Muscle layer of duodenum (tissue), 2 donors: Measurements from ENCODE around the gene PMS1.

Experiments
- H3K27ac ChIP-seq: one replicate; pipeline ENCODE4 v1.7.0; 2013; ENCODE audit warnings: mild to moderate bottlenecking, low read length
- H3K27me3 ChIP-seq: one replicate; pipeline ENCODE4 v1.7.0; 2013; ENCODE audit warnings: low read depth, mild to moderate bottlenecking, control low read depth, low read length
- H3K36me3 ChIP-seq, 2 donors: one replicate each; pipeline ENCODE4 v1.7.0; 2013; ENCODE audit warnings: low read length in 2 of 2, control low read depth in 1 of 2, mild to moderate bottlenecking in 1 of 2; ENCODE audit not compliant: insufficient read depth in 2 of 2, control insufficient read depth in 1 of 2
- H3K4me1 ChIP-seq, 2 donors: one replicate each; pipeline ENCODE4 v1.7.0; 2013; ENCODE audit warnings: low read length in 2 of 2, mild to moderate bottlenecking in 2 of 2, control low read depth in 1 of 2, moderate library complexity in 1 of 2; ENCODE audit not compliant: insufficient read depth in 2 of 2, control insufficient read depth in 1 of 2
- H3K4me3 ChIP-seq, 2 donors: one replicate each; pipeline ENCODE4 v1.7.0; 2013; ENCODE audit warnings: low read length in 2 of 2, low read depth in 1 of 2, mild to moderate bottlenecking in 1 of 2
- H3K9me3 ChIP-seq, 2 donors: one replicate each; pipeline ENCODE4 v1.7.0; 2013; ENCODE audit warnings: low read length in 2 of 2, control low read depth in 1 of 2, mild to moderate bottlenecking in 1 of 2; ENCODE audit not compliant: control insufficient read depth in 1 of 2
- donor health status: healthy.

PMS1 gene

GRCh38 chr2:189848276-189848675, 64.0 kb downstream of the PMS1 start:
- Histone ChIP-seq H3K36me3 (peaks cover 10 to 14% of the 10 kb centered on the region in 2 donors), H3K4me3 (no peak overlapping the region), H3K9me3 (no peaks in the 10 kb centered on the region), H3K27me3 (no peaks in the 10 kb centered on the region), H3K27ac (no peak overlapping the region), H3K4me1 (no peaks in the 10 kb centered on the region)

- no peaks in the 10 kb centered on the region for H3K4me1 ChIP-seq
- no peak overlapping the region for H3K4me3 ChIP-seq
- H3K27ac ChIP-seq, result no peak overlapping the region
- H3K36me3 ChIP-seq, result peaks cover 13 to 14% of the 10 kb centered on the region in 2 donors
- no peaks in the 10 kb centered on the region for H3K27me3 ChIP-seq
- H3K9me3 ChIP-seq, result no peaks in the 10 kb centered on the region
Observed at GRCh38 chr2:189849550-189849949, 65.3 kb downstream of the PMS1 start.

GRCh38 chr2:189851174-189851826, 67.0 kb downstream of the PMS1 start:
- Histone ChIP-seq H3K4me3 (no peak overlapping the region), H3K27ac (no peak overlapping the region), H3K36me3 (peaks cover 12 to 14% of the 10 kb centered on the region in 2 donors), H3K9me3 (no peaks in the 10 kb centered on the region), H3K27me3 (no peaks in the 10 kb centered on the region), H3K4me1 (no peaks in the 10 kb centered on the region)

- Histone ChIP-seq H3K4me1 (no peaks in the 10 kb centered on the region), H3K9me3 (no peaks in the 10 kb centered on the region), H3K27ac (no peak overlapping the region), H3K27me3 (no peaks in the 10 kb centered on the region), H3K36me3 (peaks cover 11 to 14% of the 10 kb centered on the region in 2 donors), H3K4me3 (no peak overlapping the region)
Observed at GRCh38 chr2:189854187-189854586, 69.9 kb downstream of the PMS1 start.

- Histone ChIP-seq H3K9me3 (no peaks in the 10 kb centered on the region), H3K4me3 (no peak overlapping the region)
Observed at GRCh38 chr2:189854940-189855339, 70.7 kb downstream of the PMS1 start.

GRCh38 chr2:189858291-189858690, 74.0 kb downstream of the PMS1 start:
- H3K9me3 ChIP-seq, result no peaks in the 10 kb centered on the region
- H3K4me3 ChIP-seq, result no peak overlapping the region
- H3K4me1 ChIP-seq, result no peaks in the 10 kb centered on the region
- no peak overlapping the region for H3K27ac ChIP-seq
- peaks cover 8 to 11% of the 10 kb centered on the region in 2 donors for H3K36me3 ChIP-seq
- H3K27me3 ChIP-seq, result no peaks in the 10 kb centered on the region

More at GRCh38 chr2:189854940-189855339, 70.7 kb downstream of the PMS1 start:
- H3K27me3 ChIP-seq, result no peaks in the 10 kb centered on the region
- no peak overlapping the region for H3K27ac ChIP-seq
- peaks cover 11 to 14% of the 10 kb centered on the region in 2 donors for H3K36me3 ChIP-seq
- no peaks in the 10 kb centered on the region for H3K4me1 ChIP-seq

GRCh38 chr2:189860161-189860560, 75.9 kb downstream of the PMS1 start:
- Histone ChIP-seq H3K4me1 (no peaks in the 10 kb centered on the region), H3K4me3 (no peak overlapping the region), H3K9me3 (no peaks in the 10 kb centered on the region), H3K27ac (no peak overlapping the region), H3K36me3 (peaks cover 3 to 4% of the 10 kb centered on the region in 2 donors), H3K27me3 (no peaks in the 10 kb centered on the region)

GRCh38 chr2:189862751-189863150, 78.5 kb downstream of the PMS1 start:
- Histone ChIP-seq H3K4me1 (no peaks in the 10 kb centered on the region), H3K4me3 (no peak overlapping the region), H3K36me3 (peaks cover 0 to 3% of the 10 kb centered on the region in 2 donors), H3K9me3 (no peaks in the 10 kb centered on the region), H3K27me3 (no peaks in the 10 kb centered on the region), H3K27ac (no peak overlapping the region)

- no peaks in the 10 kb centered on the region for H3K27me3 ChIP-seq
- H3K27ac ChIP-seq, result no peak overlapping the region
- H3K9me3 ChIP-seq, result no peaks in the 10 kb centered on the region
- H3K4me1 ChIP-seq, result peaks cover 0 to 4% of the 10 kb centered on the region in 2 donors
- peaks cover 0 to 3% of the 10 kb centered on the region in 2 donors for H3K36me3 ChIP-seq
- H3K4me3 ChIP-seq, result no peak overlapping the region
Observed at GRCh38 chr2:189865826-189866225, 81.6 kb downstream of the PMS1 start.

- peaks cover 0 to 4% of the 10 kb centered on the region in 2 donors for H3K4me1 ChIP-seq
- no peaks in the 10 kb centered on the region for H3K9me3 ChIP-seq
- H3K27me3 ChIP-seq, result no peaks in the 10 kb centered on the region
- no peak overlapping the region for H3K27ac ChIP-seq
- H3K36me3 ChIP-seq, result peaks cover 0 to 3% of the 10 kb centered on the region in 2 donors
- H3K4me3 ChIP-seq, result no peak overlapping the region
Observed at GRCh38 chr2:189866296-189866695, 82.0 kb downstream of the PMS1 start.

GRCh38 chr2:189868896-189869295, 84.6 kb downstream of the PMS1 start:
- peaks cover 0 to 4% of the 10 kb centered on the region in 2 donors for H3K4me1 ChIP-seq
- H3K27me3 ChIP-seq, result no peaks in the 10 kb centered on the region
- peaks cover 0 to 6% of the 10 kb centered on the region in 2 donors for H3K36me3 ChIP-seq
- H3K4me3 ChIP-seq, result no peak overlapping the region
- no peaks in the 10 kb centered on the region for H3K9me3 ChIP-seq
- no peak overlapping the region for H3K27ac ChIP-seq
